GM21786 (cell line): ENCODE data around the gene C4orf36.

ENCODE experiments used
- ATAC-seq: cut with Tn5 transposase; IDR thresholded peaks from one replicate; pipeline ENCODE4 v1.9.1; 2021; ENCODE audit not compliant: unreplicated experiment

Gene C4orf36, protein sequence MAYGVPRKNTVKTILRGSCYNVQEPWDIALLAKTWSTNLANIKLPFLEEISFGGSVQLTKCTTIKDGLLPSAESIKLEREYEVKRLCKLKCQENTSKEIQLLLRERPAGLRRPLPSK

DNA sequence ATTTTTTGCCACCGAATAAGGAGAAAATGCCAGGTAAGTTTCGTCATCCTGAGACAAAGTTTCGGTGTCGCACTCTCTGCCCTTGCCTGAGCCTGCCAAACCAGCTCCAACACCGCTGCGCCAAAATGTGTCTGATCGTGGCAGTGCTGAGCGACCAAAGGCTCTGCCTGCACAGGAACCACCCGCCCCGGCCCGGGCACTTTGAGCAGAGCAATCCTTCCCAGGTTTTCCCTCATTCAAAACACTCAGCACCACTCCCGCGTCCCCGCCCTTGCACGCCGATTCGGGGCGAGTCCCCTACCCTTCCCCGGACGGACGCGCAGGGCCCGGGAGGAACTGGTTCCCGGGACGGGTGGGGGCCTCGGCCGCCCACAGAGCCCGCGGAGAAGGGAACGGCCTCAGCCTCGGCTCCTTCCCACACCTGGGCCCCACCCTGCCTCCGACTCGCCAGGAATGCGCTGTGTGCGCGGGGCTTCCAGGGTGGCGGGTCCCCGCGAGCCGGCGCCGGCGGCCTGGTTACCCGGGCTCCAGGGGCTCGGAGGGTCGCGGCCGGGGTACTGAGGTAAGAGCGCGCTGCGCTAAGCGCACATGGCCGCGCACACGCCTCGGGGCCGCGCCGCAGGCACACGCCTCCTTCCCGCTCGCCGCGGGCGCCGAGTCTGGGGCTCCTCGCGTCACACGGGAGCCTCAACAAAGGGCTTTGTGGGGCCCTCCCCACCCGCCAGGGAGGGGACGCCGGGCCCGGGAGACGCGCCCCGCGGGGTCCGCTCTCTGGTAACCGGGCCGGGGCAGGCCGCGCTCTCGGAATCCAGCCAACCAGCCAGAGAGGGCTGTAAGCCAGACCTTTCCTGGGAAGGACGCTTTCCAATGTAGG is at the start of gene C4orf36:
Gene C4orf36, minus strand, starts transcription at position 661 of the 874 bp plus-strand sequence. CDS start 902 bp downstream, outside the sequence.
- peak; percentile 48 for ATAC-seq

DNA sequence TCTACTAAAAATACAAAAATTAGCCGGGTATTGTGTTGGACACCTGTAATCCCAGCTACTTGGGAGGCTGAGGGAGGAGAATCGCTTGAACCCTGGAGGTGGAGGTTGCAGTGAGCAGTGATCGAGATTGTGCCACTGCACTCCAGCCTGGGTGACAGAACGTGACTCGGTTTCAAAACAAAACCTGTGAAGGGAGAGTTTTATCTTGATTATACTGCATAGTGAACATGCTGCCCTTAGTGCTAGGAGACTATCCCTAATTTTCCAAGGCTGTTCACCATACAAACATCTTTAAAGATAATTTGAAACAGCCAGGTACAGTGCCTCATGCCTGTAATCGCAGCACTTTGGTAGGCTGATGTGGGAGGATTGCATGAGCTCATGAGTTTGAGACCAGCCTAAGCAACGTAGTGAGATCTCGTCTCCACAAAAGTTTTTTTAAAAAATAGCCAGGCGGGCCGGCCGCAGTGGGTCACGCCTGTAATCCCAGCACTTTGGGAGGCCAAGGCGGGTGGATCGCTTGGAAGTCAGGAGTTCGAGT is 48.8 kb upstream of the C4orf36 start:
- ATAC-seq = no peak

DNA sequence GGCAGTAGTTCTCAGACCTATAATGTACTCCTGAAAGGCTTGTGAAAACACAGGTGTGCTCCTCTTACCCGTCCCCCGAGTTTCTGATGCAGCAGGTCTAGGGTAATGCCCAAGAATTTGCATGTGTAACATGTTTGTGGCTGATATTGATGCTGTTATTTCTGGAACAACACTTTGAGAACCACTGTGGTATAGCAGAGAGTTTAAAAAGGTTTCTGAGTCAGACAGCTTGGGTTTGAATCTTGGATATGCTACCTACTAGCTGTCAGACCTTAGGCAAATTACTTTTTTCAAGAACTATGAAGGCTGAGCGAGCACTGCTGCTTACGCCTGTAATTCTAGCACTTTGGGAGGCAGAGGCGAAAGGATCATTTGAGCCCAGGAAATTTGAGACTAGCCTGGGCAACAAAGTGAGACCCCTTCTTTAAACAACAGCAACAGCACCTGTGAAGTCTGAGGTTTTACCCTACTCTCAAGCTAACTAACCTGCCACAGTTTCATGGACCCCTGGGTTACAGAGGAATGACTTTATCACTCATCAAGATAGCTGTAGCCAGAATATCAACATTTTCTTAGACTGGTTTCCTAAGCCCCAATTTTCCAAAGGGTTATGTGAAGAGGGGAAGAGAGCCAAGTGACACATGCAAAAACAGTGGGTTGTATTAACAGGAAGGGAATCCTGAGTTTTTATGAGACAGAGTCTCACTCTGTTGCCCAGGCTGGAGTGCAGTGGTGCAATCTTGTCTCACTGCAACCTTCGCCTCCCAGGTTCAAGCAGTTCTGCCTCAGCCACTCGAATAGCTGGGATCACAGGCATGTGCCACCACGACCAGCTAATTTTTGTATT is 47.7 kb upstream of the C4orf36 start:
- peak; percentile 55 for ATAC-seq

DNA sequence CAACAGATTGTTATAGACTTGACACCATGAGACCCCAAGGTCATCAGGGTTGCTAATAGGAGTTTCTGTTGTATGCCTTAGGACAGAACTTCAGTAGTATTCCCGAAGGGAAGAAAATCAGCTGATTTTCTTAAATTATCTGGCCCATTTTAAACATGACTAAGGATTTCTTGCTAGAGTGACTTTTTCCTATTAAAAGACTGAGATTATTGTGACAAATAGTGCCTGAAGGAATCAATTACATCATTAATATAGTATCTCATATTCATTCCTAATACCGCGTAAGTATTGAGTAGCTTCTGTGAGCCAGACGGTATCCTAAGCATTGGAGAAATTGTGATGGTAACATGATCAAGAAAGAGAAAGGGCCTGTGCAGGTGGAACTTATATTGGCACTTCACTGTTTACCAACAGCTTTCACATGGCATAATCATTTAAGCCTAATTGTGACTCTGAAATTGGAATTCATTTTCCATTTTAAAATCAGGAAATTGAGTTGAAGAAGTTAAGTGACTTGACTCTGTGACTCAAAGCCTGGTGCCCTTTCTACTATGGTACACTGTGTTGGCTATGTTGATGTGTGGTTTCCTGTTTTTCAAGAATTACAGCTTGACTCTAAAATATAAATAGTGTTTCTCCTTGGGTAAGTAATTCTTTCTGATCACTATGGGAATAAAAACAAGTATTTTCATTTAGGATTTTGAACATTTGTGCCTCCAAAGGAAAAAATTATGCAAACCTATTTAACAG is 46.7 kb upstream of the C4orf36 start:
- ATAC-seq = no peak

DNA sequence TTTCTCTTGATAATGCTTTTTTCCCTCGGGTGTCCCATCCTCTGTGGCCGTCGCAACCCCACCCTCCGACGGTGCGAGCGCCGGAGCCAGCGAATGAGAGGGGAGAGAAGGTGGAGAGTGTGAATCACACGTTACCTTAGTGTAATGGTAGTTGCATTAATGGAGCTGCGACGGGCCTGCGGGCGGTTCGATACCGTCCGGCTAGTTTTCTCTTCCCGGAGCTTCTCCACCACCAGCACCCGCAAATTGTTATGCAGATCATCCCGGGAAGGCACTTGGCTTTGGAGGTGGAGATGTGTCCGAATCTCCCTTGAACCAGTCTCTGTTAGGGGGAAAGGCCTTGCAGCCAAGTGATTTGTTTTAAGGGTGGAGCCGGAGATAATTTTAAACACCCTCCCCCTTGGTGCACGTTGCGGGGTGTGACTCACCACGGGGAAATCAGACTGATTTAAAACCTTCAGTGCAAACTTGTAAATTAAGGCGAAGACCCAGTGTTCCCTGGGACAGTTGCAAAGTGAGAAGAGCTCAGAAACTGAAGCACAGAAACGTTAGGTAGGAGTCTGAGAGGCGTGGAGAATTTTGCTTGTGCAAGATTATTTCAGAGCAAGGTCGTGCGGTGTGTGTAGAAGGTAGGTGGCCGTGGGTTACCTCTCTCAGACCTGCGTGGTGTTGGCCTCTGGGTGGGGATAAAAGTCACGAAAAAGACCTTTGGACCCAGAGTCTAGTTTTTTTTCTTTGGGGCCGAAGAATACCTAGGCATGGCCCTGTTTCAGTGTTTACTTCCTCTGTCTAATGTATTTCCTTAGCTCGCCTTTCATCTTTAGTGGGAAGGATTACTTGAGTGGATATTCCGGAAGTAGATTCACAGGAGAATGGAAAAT is 43.9 kb upstream of the C4orf36 start:
- ATAC-seq = peak; percentile 37

DNA sequence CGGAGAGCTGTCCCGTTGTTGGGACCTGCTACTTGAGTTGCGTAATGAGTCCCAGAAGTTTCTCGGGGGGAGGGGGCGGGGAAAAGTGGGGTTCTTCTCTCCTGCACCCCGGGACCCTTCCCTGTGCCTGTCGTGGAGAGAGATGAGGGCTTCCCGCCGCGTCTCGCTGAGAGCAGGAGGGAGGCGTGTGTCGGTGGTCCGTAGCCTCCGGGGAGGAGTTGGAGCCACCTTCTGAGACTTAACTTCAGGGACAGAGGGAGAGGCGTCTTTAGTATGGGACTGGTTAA is 43.3 kb upstream of the C4orf36 start:
- ATAC-seq = peak; percentile 0

DNA sequence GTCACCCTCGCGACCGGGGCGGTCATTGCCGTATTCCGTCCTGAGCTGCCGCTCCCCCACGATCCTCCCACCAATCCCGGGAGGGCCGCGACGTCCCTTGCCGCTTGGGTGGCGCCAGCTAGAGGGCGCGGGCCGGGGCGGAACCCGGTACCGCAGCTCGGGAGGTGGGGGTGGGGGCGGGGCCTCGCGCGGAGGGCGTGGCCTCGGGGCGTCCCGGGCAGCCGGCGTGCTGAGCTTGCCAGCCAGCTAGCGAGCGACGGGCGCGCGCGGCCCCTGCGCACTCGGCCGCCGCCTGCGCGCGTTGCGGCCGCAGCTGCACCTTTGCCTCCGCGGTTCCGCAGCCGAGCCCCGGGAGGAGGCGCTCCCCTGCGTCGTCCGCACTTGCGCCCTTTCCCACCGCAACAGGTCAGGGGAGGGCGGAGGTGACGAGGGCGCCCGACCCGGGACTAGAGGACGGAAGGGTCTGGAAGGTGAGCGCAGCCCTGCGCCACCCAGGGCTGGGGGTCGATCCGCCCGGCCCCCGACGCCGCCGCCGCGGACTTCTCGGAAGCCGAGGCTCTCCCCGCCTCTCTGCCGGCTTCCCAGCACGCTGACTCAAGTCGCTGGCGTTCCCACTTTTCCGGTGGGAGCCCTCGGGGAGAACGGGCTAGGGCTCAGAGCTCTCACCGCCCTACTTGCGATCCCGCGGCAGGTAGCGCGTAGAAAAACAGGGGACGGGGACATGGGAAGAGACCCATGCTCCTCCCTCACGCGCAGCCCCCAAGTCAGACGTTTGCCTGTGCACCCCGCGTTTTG is 42.7 kb upstream of the C4orf36 start, which contains the start of gene AFF1:
Gene AFF1, plus strand, starts transcription at position 241 of the 795 bp plus-strand sequence. CDS start 13,523 bp downstream, outside the sequence.
- peak; percentile 41 for ATAC-seq

DNA sequence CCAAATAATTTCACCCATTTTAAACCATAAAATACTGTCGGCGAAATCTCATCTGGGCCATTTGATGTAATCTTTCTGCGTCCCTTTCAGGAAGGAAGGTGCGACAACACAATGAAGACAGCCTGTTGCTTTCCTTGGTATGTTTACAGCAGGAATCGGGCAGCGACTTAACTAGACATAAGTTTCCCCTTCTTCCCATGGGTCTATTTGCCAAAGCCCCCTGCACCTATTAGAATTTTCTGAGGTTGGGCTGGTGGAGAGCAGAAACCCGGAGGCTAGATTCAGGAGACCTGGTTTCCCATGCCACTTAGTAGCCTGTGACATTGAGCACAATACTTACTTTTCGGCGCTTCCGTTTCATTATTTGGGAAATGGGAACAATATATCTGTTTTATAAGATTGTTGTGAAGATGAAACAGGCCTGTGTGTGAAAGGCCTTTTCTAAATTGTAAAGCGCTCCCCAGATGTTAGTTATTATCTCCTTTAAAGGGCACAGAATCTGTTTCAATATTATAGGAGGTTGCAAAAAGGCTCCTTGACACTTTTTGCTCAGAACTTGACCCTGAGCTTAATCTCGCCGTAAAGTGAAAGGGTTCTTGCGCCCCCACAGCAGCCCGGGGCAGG is 42.0 kb upstream of the C4orf36 start:
- ATAC-seq = no peak

DNA sequence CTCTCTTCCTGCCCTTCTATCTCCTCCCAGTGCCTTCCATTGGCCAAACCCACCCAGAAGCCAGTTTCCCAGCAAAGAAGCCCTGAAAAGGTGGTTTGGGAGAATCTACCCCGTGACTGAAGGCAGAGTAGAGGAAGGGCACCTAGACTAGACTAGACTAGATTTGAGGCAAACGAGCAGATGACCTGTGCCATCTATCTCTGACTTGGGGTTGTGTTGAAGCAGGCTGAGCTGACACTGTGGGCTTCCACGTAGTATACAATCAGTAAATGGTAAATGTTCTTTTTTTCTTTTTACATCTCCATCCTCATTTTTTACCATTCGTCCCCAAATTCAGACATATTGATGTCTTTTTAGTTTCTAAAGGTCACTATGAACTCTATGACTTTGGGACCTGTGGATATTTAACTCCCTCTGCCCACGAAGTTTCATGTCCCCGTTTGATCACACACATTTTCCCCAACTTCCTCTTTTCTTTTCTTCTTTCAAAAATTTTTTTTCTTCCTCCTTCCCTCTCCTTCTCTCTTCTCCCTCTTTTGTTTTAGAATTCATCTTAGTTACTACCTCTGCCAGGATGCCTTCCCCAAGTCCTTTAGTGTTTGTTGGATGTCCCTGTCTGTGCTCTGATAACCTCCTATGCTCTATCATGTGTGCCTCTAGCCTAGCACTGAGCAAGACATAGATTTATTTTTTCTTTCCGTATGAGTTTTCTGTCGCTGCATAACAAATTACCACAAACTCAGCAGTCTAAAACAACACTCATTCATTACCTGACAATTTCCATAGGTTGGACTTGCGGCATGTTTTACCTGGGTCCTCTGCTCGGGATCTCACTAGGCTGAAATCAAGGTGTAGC is 36.4 kb upstream of the C4orf36 start:
- ATAC-seq = no peak

DNA sequence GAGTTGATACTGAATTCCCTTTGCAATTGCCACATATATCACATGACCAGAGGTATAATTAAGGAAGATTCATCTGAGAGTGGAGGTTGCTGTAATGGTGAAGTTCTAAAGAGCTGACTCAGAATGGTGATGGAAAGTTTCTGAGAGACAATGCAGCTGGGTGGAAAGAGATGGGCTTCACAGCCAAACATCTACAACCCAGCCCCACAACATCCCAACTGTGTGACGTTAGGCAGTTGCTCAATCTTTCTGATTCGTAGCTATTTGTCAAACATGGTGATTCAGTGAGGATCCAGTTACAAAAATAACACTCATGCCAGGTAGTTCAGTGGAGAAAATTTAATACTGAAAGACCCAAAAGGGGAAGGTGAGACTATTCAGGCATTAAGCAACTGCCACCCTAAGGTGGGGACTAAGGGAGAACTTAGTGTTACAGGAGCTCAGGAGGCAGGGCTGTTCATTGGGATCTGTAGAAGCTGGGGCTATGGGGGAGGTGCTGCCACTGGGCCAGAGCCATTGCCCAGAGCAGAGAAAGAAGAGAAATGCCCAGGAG is 35.7 kb upstream of the C4orf36 start:
- ATAC-seq = no peak

DNA sequence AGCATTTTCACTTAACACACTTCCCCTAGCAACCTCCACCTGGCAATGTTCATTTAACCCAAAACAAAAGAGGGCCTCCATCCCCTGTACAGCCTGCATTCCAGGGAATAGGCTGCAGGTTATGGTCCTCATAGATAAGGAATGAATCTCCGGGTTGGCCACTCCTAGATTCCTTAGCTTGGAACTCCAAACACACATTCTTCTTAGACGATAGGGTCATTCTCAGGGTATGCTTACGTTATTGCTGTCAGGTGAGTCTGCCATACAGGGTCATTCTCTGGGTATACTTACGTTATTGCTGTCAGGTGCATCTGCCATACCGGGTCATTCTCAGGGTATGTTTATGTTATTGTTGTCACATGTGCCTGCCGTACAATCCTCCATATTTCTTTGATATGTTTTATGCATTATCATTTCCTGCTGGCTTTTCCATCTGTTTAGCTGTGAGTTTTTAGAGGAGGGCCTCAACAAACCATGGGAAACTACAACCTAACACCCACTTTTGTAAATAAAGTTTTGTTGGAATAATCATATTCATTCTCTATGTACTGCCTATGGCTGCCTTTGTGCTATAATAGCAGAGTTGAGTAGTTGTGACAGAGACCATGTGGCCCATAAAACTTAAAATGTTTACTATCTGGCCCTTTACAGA is 34.3 kb upstream of the C4orf36 start:
- ATAC-seq = no peak

DNA sequence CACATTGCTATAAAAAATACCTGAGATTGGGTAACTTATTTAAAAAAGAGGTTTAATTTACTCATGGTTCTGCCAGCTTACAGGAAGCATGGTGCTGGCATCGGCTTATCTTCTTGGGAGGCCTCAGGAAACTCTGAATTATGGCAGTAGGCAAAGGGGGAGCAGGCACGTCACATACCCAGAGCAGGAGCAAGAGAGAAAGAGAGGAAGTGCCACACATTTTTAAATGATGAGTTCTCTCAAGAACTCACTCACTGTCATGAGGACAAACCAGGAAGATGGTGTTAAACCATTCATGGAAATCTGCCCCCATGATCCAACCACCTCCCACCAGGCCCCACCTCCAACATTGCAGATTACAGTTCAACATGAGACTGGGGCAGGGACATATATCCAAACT is 32.6 kb upstream of the C4orf36 start:
- ATAC-seq = no peak

DNA sequence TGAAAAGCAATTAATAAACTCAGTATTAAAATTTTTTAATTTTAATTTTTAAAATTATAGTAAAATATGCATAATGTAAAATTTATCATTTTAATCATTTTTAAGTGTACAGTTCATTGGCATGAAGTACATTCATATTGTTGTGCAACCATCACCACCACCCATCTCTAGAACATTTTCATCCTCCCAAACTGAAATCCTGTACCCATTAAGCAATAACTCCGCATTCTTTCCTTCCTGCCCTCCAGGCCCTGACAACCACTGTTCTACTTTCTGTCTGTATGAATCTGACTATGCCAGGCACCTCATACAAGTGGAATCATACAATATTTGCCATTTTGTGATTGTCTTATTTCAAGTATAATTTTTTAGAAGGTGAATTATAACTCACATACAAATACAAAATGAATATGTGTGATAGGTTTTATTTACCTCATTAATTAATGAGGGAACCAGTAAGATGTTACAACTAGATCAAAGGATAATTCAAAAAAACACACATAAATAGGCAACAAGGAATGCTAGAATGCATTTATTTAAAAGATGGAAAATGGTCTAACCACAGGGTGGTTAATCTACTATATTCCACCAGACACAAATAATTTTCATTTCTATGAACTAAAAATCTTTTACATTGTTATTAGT is 29.5 kb upstream of the C4orf36 start:
- no peak for ATAC-seq

DNA sequence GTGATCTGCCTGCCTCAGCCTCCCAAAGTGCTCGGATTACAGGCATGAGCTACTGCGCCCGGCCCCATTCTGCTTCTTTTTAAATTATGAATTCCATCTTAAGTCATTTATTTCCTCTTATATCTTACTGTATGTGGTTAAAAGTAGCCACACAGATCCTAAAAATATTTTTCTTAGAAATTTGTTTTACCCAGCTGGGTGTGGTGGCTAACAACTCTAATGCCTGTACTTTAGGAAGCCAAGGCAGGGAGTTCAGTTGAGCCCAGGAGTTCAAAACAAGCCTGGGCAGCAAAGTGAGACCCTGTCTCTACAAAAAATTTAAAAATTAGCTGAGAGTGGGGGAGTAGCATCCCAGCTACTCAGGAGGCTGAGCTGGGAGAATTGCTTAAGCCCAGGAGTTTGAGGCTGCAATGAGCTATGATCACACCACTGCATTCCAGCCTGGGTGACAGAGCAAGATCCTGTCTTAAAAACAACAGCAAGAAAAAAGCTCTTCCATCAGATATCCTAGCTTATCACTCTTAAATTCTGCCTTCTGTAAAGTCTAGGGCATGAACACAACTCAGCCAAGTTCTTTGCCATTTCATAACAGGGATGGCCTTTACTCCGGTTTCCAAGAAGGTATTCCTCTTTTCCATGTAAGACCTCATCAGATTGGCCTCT is 27.5 kb upstream of the C4orf36 start:
- ATAC-seq = no peak

DNA sequence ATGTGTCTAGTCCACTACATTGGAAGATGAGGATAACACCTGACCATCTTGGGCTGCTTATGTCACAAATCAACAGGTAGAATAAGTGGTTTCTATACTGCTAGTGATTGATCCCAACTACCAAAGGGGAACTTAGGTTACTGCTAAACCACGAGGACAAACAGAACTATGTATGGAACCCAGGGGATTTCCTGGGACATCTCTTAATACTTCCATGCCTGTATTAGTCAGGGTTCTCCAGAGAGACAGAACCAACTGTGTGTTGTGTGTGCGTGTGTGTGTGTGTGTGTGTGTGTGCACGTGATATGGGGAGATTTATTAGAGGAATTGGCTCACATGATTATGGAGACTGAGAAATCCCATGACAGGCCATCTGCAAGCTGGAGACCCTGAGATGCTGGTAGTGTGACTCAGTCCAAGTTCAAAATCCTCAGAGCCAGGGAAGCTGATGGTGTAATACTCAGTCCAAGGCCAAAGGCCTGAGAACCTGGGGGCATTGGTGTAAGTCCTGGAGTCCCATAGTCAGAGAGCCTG is 26.4 kb upstream of the C4orf36 start:
- no peak for ATAC-seq
